ENCODE results near the gene SUPT4H1.

SUPT4H1 gene

DNA sequence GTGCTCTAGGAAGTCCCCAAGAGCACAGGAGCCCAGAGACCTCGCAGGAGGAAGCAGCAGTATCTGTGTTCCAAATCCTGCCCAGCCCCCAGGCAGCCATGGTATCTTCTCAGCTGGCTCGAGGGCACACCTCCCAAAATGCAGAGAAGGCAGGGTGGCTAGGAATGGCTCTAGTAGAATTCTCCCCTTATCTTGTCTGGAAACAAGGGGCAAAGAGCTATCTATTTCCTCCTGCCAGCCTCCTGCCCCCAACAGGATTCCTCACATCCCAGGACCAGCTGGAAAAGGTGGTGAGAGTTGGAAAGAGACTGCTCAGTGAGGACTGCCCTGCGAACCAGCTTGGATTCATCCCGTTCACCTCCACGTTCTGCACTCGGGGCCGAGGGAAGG is 14.8 kb downstream of the SUPT4H1 start:
- H3K9me3 ChIP-seq = no peaks in the 10 kb centered on the region
- peaks cover 4% of the 10 kb centered on the region; the same call in 1 of the 2 replicates for H3K27me3 ChIP-seq (ENCODE audit: low read depth)
- H3K4me1 ChIP-seq = no peaks in the 10 kb centered on the region
- H3K36me3 ChIP-seq (replicated peaks) = no peaks in the 10 kb centered on the region
- no peak overlapping the region for H3K4me3 ChIP-seq
- in situ Hi-C loops (cut with MboI; ENCODE audit: low sequenced_read_pairs) = no loop called here
- no peak for DNase-seq (ENCODE audit: low spot score in 2 of 2)

- H3K4me1 ChIP-seq = no peaks in the 10 kb centered on the region
- H3K4me3 ChIP-seq = no peak overlapping the region
- DNase-seq (ENCODE audit: low spot score in 2 of 2) = no peak
- H3K36me3 ChIP-seq (replicated peaks) = no peaks in the 10 kb centered on the region
- no peaks in the 10 kb centered on the region for H3K9me3 ChIP-seq
- H3K27me3 ChIP-seq (ENCODE audit: low read depth) = peaks cover 4% of the 10 kb centered on the region; the same call in 1 of the 2 replicates
- in situ Hi-C loops (cut with MboI; ENCODE audit: low sequenced_read_pairs) = no loop called here
Observed at GRCh38 chr17:58336456-58337209, 15.4 kb downstream of the SUPT4H1 start.

GRCh38 chr17:58335779-58336455 is 16.1 kb downstream of the SUPT4H1 start:
- no peak overlapping the region for H3K4me3 ChIP-seq
- peaks cover 4% of the 10 kb centered on the region; the same call in 1 of the 2 replicates for H3K27me3 ChIP-seq (ENCODE audit: low read depth)
- no peaks in the 10 kb centered on the region for H3K9me3 ChIP-seq
- H3K4me1 ChIP-seq = no peaks in the 10 kb centered on the region
- in situ Hi-C loops (cut with MboI; ENCODE audit: low sequenced_read_pairs) = no loop called here
- no peaks in the 10 kb centered on the region for H3K36me3 ChIP-seq (replicated peaks)
- no peak for DNase-seq (ENCODE audit: low spot score in 2 of 2)

DNA sequence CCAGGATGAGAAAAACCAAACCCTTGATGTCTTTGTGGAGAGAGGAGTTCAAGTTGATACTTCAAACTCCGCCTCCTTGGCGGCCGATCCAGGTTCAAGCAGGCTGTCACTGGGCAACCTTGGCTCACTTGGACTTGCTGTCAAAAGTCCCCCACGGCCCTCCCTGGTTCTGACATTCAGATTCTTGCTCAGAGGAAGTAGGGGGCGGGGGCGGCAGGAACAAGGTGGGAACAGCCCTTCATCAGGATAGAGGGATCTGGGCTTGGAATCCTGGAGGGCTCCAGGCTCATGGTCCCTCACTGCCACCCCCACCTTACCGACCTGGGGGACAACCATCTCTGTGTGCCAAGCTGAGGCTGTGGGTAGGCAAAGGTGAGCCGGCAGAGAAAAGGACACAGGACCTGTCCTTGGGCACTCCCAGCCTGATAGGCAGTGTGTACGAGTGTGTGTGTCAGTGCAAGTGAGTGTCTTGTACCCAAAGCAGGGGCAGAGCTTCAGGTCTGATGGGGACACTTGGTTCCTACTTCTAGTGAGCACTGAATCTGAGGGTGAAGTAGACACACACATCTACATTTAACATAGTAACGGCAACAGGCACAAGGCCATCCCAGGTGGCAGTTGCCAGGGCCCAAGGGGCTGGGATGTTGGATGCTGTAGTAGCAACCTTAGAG is 16.8 kb downstream of the SUPT4H1 start:
- H3K4me1 ChIP-seq = no peaks in the 10 kb centered on the region
- H3K27me3 ChIP-seq (ENCODE audit: low read depth) = peaks cover 4% of the 10 kb centered on the region; the same call in 1 of the 2 replicates
- no peaks in the 10 kb centered on the region for H3K9me3 ChIP-seq
- DNase-seq (ENCODE audit: low spot score in 2 of 2) = no peak
- no peaks in the 10 kb centered on the region for H3K36me3 ChIP-seq (replicated peaks)
- in situ Hi-C loops (cut with MboI; ENCODE audit: low sequenced_read_pairs) = no loop called here
- H3K4me3 ChIP-seq = no peak overlapping the region

DNA sequence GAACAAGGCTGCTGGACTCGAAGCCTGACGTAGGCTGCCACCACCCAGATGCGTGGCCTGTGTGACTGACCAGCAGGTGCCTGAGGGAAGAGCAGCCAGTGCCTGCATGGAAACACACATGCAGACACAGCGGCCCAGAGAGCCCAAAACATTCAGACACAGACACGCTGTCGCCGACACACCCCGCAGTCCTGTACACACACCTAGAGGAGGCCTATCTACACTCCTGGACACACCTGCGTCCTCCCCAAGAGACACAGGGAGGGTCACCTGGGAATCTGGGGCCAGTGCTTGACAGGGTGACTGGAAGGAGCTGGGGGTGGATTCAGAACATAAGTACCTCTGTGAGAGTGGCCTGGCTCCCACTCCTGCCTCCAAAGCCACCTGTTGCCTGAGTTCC is 17.3 kb downstream of the SUPT4H1 start:
- no peaks in the 10 kb centered on the region for H3K4me1 ChIP-seq
- H3K27me3 ChIP-seq (ENCODE audit: low read depth) = peaks cover 4% of the 10 kb centered on the region; the same call in 1 of the 2 replicates
- no peaks in the 10 kb centered on the region for H3K9me3 ChIP-seq
- H3K4me3 ChIP-seq = no peak overlapping the region
- no peaks in the 10 kb centered on the region for H3K36me3 ChIP-seq (replicated peaks)
- in situ Hi-C loops (cut with MboI; ENCODE audit: low sequenced_read_pairs) = no loop called here
- DNase-seq (ENCODE audit: low spot score in 2 of 2) = no peak

GRCh38 chr17:58334256-58334655 is 17.7 kb downstream of the SUPT4H1 start:
- Histone ChIP-seq H3K27me3 (ENCODE audit: low read depth) (peaks cover 7% of the 10 kb centered on the region; the same call in 1 of the 2 replicates), H3K4me3 (no peak overlapping the region), H3K9me3 (no peaks in the 10 kb centered on the region), H3K4me1 (no peaks in the 10 kb centered on the region), H3K36me3 (replicated peaks) (no peaks in the 10 kb centered on the region)
- no peak for DNase-seq (ENCODE audit: low spot score in 2 of 2)
- in situ Hi-C loops (cut with MboI; ENCODE audit: low sequenced_read_pairs) = no loop called here

GRCh38 chr17:58333736-58334207 is 18.2 kb downstream of the SUPT4H1 start:
- no peaks in the 10 kb centered on the region for H3K4me1 ChIP-seq
- H3K36me3 ChIP-seq (replicated peaks) = no peaks in the 10 kb centered on the region
- in situ Hi-C loops (cut with MboI; ENCODE audit: low sequenced_read_pairs) = no loop called here
- no peak overlapping the region for H3K4me3 ChIP-seq
- no peak for DNase-seq (ENCODE audit: low spot score in 2 of 2)
- peaks cover 11% of the 10 kb centered on the region; the same call in 1 of the 2 replicates for H3K27me3 ChIP-seq (ENCODE audit: low read depth)
- H3K9me3 ChIP-seq = no peaks in the 10 kb centered on the region

DNA sequence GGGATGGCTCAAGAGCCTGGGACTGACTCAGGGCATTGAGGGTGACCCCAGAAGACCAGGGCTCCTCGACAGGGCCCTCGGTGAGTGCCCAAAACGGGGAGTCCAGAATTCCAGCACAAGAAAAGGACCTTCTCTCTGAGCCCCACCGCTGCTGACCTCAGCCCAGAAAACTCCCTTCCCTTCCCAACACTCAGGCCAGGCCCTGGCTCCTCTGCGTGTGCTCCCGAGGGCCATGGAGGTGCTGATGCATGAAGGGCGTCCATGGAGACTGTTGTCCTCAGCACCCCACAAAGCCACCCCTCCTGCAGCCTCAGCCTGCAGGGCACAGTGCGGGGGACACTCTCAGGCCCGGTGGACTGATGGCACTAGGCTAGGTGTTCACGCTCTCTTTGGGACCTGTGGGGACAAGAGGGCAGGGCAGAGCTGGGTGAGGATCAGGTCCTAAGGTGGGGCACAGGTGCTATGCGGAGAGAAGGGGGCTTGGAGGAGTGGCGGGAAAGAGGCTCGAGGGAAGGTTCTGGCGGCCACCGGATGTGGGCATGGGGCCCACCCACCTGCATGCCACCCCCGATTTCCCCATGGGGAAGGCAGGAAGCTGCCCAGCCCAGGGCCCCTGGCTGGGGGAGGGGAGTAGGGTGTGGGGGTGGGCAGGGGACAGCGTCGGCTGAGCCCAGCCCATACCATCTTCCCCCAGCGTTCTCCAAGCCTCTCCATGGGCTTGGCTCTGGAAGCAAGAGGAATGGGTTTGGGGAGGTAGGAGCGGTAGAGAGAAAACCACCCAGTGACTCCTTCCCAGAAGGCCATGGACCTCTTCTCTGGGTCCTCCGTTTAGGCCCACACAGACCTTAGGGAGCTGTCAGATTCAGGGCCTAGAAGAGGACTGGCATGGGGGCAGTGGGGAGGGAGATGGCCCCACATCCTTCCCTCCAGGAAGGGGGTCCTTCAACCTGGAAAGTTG is 18.9 kb downstream of the SUPT4H1 start:
- Histone ChIP-seq H3K4me1 (no peaks in the 10 kb centered on the region), H3K9me3 (no peaks in the 10 kb centered on the region), H3K27me3 (ENCODE audit: low read depth) (peaks cover 19% of the 10 kb centered on the region), H3K4me3 (no peak overlapping the region), H3K36me3 (replicated peaks) (no peaks in the 10 kb centered on the region)
- no peak for DNase-seq (ENCODE audit: low spot score in 2 of 2)
- in situ Hi-C loops (cut with MboI; ENCODE audit: low sequenced_read_pairs) = no loop called here

DNA sequence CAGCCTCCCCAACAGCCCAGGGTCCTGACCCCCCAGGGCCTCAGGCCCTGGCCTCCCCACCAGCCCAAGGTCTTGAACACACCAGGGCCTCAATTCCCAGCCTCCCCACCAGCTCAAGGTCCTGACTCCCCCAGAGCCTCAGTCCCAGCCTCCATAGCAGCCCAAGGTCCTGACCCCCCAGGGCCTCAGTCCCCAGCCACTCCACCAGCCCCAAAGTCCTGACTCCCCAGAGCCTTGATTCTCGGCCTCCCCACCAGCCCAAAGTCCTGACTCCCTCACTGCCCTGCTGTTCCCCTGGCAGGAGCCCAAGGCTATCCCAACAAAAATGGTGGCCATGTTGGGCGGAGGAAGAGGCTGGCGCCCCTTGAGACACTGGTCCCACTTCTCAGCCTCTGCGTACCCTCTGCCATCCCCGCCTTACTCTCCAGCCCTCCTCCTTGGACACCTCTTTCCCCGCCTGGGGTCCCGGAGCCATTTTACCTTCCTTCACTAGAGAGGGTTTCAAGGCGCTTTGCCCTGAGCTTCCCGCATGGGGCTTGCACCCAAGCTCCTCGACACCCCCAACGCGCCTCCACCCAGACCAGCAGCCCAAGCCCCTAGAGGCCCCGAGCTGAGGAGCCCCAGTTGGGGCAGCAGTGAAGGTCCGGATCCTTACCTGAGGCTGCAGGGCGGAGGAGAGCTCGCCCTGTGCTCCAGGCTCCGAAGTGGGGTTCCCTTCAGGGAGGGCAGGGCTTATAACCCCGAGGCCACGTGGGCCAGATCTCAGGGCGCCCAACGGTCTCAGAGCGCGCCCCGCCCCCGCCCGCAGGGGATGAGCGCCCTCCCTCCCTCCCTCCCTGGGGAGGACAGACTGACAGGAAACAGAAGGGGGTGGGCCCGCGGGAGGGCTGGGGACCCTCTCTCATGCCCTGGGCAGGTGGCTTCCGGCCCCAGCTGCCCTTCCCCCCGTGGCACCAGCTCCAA is 19.9 kb downstream of the SUPT4H1 start:
- no peak for DNase-seq (ENCODE audit: low spot score in 2 of 2)
- in situ Hi-C loops (cut with MboI; ENCODE audit: low sequenced_read_pairs) = no loop called here
- no peaks in the 10 kb centered on the region for H3K9me3 ChIP-seq
- no peaks in the 10 kb centered on the region for H3K4me1 ChIP-seq
- no peak overlapping the region for H3K4me3 ChIP-seq
- H3K36me3 ChIP-seq (replicated peaks) = no peaks in the 10 kb centered on the region
- peaks cover 24% of the 10 kb centered on the region for H3K27me3 ChIP-seq (ENCODE audit: low read depth)

GRCh38 chr17:58330997-58331814 is 20.8 kb downstream of the SUPT4H1 start:
- Histone ChIP-seq H3K36me3 (replicated peaks) (no peaks in the 10 kb centered on the region), H3K4me1 (no peaks in the 10 kb centered on the region), H3K4me3 (no peak overlapping the region), H3K27me3 (ENCODE audit: low read depth) (peaks cover 22% of the 10 kb centered on the region), H3K9me3 (no peaks in the 10 kb centered on the region)
- DNase-seq (ENCODE audit: low spot score in 2 of 2) = no peak
- in situ Hi-C loops (cut with MboI; ENCODE audit: low sequenced_read_pairs) = no loop called here

DNA sequence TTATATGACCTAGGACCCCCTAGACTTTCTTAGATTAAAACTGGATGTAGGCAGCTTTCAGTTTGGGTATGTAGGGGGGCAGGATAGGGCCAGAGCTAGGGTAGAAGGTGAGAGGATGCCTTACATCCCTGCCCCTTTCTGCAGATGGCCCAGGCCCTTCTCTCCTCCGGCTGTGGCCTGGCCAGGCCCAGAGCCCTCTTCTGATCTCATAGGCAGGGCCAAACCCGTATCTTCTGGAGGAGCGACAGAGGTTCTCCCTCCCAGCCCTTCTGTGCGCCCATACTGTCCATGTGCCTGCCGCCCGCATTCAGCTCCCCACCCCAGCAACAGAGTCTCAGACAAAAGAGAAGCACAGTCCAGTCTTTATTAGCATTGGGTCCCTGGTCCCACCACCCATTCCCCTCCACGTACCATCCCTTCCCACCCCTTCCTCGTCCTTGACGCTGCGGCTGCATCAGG is 21.4 kb downstream of the SUPT4H1 start:
- no peaks in the 10 kb centered on the region for H3K4me1 ChIP-seq
- in situ Hi-C loops (cut with MboI; ENCODE audit: low sequenced_read_pairs) = no loop called here
- H3K36me3 ChIP-seq (replicated peaks) = no peaks in the 10 kb centered on the region
- H3K4me3 ChIP-seq = no peak overlapping the region
- H3K9me3 ChIP-seq = no peaks in the 10 kb centered on the region
- DNase-seq (ENCODE audit: low spot score in 2 of 2) = no peak
- H3K27me3 ChIP-seq (ENCODE audit: low read depth) = peaks cover 22% of the 10 kb centered on the region
